Ovary (tissue), 9 donors: ENCODE measurements around the gene MASP2. TPM values are rescaled to one million over a fixed set of nuclear protein-coding genes. Genes with fewer than 3 reads are reported as not detected.
A peak's percentile ranks its signal among the peaks of the same experiment; 100 is the strongest.

ENCODE experiments used
- DNase-seq, 5 donors: peaks; one replicate each; pipeline ENCODE4 v3.0.0-alpha.2; 2019 to 2020
- H3K27ac ChIP-seq, 2 donors: fragments of 200-600 bp; one replicate each; pipeline versions ENCODE4 v1.5.1 to v1.8.0; 2019 to 2022
- H3K27me3 ChIP-seq: fragments of 200-600 bp; one replicate; pipeline ENCODE4 v1.8.0; 2022
- H3K36me3 ChIP-seq: fragments of 200-600 bp; sonication (generic); one replicate; pipeline ENCODE4 v1.5.1; 2019
- H3K4me1 ChIP-seq: one replicate; pipeline ENCODE4 v1.8.1; 2013; ENCODE audit warnings: mild to moderate bottlenecking, moderate library complexity; ENCODE audit not compliant: insufficient read depth
- H3K4me3 ChIP-seq: fragments of 200-600 bp; sonication (generic); one replicate; pipeline ENCODE4 v1.5.1; 2017
- H3K9me3 ChIP-seq, 2 donors: fragments of 200-600 bp in 1 of 2; sonication (generic) in 1 of 2; one replicate each; pipeline versions ENCODE4 v1.5.1 to v1.8.1; 2013 to 2019; ENCODE audit warnings: mild to moderate bottlenecking in 1 of 2, moderate library complexity in 1 of 2
- EP300 ChIP-seq: sonication (generic); formaldehyde crosslinking; IDR thresholded peaks from one replicate; pipeline ENCODE4 v1.6.1; 2017; ENCODE audit warnings: antibody characterized with exemption
- POLR2A ChIP-seq: fragments of 450-650 bp; IDR thresholded peaks from one replicate; pipeline ENCODE4 v1.6.1; 2017; ENCODE audit warnings: antibody characterized with exemption, mild to moderate bottlenecking, moderate library complexity
- WGBS, 3 donors: extraction: QIAGEN DNeasy Blood & Tissue Kit in 1 of 3; methylation state at CpG; one replicate each; pipeline versions ENCODE4 v1.1.5 to v1.1.7; 2013 to 2017; 5-methylcytosine and 5-hydroxymethylcytosine counted together
- intact Hi-C, 4 donors: fragments of 100-400 bp; cut with DNase I; formaldehyde crosslinking; loops; one replicate each; pipeline versions ENCODE4 v1.11.0 to v1.15.1; 2022 to 2023
- polyA plus RNA-seq, 2 donors: library from polyadenylated mRNA; stranded (reverse); fragments of 200-250 nt in 1 of 2; fragments of 350-450 nt in 1 of 2; fragmentation: Illumina TruSeq in 1 of 2; extraction: RNeasy Lipid Tissue Mini Kit (QIAGEN cat#74804) in 1 of 2; gene quantifications; one replicate each; pipeline ENCODE4 v1.2.3, GENCODE V29; 2013 to 2014
- total RNA-seq, 7 donors: library from RNA; depleted of rRNA in 2 of 7; stranded (reverse); fragments of >200 nt in 2 of 7; fragmentation: NEBNext Ultra II Directional in 3 of 7; extraction: Animal tissue kit (Norgen Biotek cat#: 25700) in 3 of 7; gene quantifications; one replicate each; pipeline versions ENCODE4 v1.1.0 to v1.2.4, GENCODE V29; 2016 to 2023
- TF ChIP-seq, protein P1 (sequence below), 3 donors: fragments of 450-650 bp in 2 of 3; fragments of 200-600 bp in 1 of 3; IDR thresholded peaks; one replicate each; pipeline versions ENCODE4 v1.5.1 to v1.8.0; 2016 to 2022; ENCODE audit warnings: antibody characterized with exemption in 3 of 3, mild to moderate bottlenecking in 1 of 3
- donor health status: DM: no; HTN: no; CAD: no; lungs with moderate emphysema.
- donor health status: DM: no; HTN: no; CAD: no.
- donor health status: Bipolar disorder and iron deficiency.
- donor health status: DM: yes; HTN: yes; CAD: no.
- donor health status: DM: no; HTN: no; CAD: no.
- donor health status: DM: yes; HTN: yes; CAD: no.

The MASP2 gene
- total and polyA plus RNA-seq, 9 donors: 0.08 to 0.10 TPM; not detected in 7

DNA sequence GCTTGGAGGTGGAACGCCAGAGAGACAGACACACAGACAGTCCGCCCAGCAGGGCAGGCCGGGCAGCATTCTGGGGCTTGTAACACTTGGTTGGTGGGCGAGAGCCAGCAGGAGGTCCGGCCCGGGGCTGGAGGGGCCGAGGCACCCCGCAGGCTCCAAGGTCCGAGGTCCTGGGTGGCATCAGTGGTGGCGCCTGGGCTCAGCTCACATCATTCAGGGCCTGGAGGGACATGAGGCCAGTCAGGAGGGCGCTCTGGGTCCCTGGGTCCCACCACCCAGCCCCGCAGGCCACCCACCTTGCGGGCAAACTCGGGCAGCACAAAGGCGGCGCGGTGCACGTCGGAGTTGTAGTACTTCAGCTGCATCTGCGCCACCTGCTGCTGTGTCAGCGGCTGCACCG lies 7.6 kb upstream of the MASP2 start:
- no peaks in the 10 kb centered on the region for H3K27me3 ChIP-seq
- WGBS, 3 donors: 81 to 88% (median 87%) methylated on average over 22 of the region's 22 CpGs
- no peaks in the 10 kb centered on the region for H3K9me3 ChIP-seq
- DNase-seq: no peak
- peaks cover 9% of the 10 kb centered on the region for H3K4me1 ChIP-seq
- H3K27ac ChIP-seq: no peak overlapping the region
- intact Hi-C loops: no loop called here
- H3K36me3 ChIP-seq: no peaks in the 10 kb centered on the region
- TF ChIP-seq, protein P1, sequence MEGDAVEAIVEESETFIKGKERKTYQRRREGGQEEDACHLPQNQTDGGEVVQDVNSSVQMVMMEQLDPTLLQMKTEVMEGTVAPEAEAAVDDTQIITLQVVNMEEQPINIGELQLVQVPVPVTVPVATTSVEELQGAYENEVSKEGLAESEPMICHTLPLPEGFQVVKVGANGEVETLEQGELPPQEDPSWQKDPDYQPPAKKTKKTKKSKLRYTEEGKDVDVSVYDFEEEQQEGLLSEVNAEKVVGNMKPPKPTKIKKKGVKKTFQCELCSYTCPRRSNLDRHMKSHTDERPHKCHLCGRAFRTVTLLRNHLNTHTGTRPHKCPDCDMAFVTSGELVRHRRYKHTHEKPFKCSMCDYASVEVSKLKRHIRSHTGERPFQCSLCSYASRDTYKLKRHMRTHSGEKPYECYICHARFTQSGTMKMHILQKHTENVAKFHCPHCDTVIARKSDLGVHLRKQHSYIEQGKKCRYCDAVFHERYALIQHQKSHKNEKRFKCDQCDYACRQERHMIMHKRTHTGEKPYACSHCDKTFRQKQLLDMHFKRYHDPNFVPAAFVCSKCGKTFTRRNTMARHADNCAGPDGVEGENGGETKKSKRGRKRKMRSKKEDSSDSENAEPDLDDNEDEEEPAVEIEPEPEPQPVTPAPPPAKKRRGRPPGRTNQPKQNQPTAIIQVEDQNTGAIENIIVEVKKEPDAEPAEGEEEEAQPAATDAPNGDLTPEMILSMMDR (IDR thresholded peaks at IDR 0.05): no peak
- TF ChIP-seq POLR2A: no peak
- H3K4me3 ChIP-seq: no peak overlapping the region

DNA sequence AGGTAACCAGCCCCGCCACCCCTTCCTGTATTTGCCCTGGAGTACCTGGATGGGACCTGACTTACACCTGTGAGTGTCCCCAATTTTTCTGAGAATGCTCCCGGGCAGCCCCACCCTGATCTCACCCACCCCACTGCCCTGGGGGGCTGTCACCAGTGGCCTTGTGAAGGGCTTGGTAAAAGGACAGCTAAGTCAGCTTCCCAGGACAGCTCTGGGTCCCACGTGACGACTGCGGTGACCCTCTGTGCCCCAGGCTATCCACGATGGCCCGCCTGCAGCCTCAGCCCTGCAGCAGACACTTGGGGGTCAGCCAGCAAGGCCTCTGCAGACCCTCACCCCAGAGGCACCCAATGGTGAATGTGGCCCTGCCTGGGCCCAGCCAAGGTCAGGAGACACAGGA lies 7.1 kb upstream of the MASP2 start:
- TF ChIP-seq EP300: no peak
- TF ChIP-seq, protein P1 (IDR thresholded peaks at IDR 0.05): no peak
- no peak for TF ChIP-seq POLR2A
- Histone ChIP-seq H3K36me3 (no peaks in the 10 kb centered on the region), H3K4me1 (peaks cover 6% of the 10 kb centered on the region), H3K27me3 (no peaks in the 10 kb centered on the region), H3K9me3 (no peaks in the 10 kb centered on the region), H3K4me3 (no peak overlapping the region), H3K27ac (no peak overlapping the region)
- 74 to 93% (median 83%) methylated on average over 7 of the region's 7 CpGs for WGBS, 3 donors
- no peak for DNase-seq
- intact Hi-C loops: no loop called here

DNA sequence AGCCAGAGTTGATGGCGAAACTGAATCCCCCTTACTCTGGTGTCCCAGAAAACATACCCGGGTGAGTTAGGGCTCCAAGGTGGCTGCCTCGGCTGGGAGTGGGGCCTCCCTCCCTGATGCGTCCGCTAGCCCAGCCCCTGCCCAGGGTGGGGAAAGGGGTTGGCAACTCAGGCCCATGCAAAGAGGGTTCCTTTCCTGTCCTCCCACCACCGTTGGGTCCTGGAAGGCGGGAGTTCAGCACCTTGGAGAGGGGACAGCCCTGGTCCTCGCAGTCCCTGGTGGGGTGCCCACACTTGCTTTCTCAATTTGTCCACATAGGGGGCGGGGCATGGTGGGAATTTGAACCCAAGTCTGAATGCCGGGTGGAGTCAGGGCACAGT lies 6.7 kb upstream of the MASP2 start:
- WGBS, 3 donors: 52 to 55% (median 54%) methylated on average over 10 of the region's 10 CpGs

DNA sequence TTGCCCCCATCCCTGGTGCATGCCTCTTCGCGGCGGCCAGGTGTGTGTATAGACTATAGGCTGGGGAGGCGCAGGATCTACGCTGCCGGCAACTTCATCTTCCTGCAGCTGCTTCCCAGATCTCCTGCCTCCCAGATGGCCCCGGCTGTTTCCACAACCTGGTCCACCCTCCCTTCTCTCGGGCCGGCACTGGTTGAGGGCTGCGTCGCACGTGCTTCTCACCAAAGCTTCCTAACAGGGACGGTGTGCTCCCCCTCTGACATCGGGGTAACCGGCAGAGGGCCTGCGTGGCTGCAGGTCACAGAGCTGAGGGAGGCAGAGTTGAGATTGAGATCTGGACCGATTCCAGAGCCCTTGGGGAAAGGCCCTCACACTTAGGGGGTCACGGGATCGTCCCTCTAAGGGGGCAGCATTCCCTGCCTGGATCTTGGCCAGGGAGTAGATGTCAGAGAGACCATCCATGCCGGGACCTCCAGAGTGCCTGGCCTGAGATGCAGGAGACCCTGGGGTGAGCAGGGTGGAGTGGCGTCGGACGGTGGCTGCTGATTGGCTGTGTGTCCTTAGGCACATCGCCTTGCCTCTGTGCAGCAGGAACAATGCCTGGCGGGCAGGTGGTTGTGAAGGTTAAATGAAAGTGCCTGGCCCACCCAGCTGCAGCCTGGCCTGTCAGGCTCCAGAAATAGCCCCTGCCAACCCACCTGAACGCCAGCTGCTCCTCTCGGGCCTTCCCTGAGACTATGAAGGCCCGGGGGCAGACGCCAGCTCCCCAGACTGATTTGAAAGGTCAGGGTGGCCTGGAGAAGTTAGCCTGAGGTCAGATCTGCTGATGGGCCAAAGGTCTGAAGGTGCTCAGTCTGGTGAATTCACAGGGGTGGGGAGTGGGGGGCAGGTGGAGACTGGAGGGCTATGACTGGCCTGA lies 6.1 kb upstream of the MASP2 start:
- H3K4me1 ChIP-seq: no peaks in the 10 kb centered on the region
- no peak for TF ChIP-seq POLR2A
- no peak for TF ChIP-seq EP300
- TF ChIP-seq, protein P1 (IDR thresholded peaks at IDR 0.05): no peak
- no peaks in the 10 kb centered on the region for H3K36me3 ChIP-seq
- H3K4me3 ChIP-seq: no peak overlapping the region
- H3K9me3 ChIP-seq: no peaks in the 10 kb centered on the region
- peak in 1 of 5 donors; percentile 47 for DNase-seq
- no peaks in the 10 kb centered on the region for H3K27me3 ChIP-seq
- 11 to 19% (median 15%) methylated on average over 29 of the region's 29 CpGs for WGBS, 3 donors
- intact Hi-C loops: no loop called here
- no peak overlapping the region for H3K27ac ChIP-seq

More for the DNA sequence above, 6.7 kb upstream of the MASP2 start:
- Histone ChIP-seq H3K9me3 (no peaks in the 10 kb centered on the region), H3K27ac (no peak overlapping the region), H3K36me3 (no peaks in the 10 kb centered on the region), H3K27me3 (no peaks in the 10 kb centered on the region), H3K4me1 (peaks cover 2% of the 10 kb centered on the region), H3K4me3 (no peak overlapping the region)
- no peak for TF ChIP-seq EP300
- TF ChIP-seq POLR2A: no peak
- TF ChIP-seq, protein P1 (IDR thresholded peaks at IDR 0.05): no peak
- peak in 3 of 5 donors; percentile 45 to 61 (median 55) for DNase-seq
- intact Hi-C loops: no loop called here
